Measurements from ENCODE around the gene TCL1A.

- TF ChIP-seq CTCF (IDR thresholded peaks at IDR 0.05): no peak
- TF ChIP-seq POLR2A (IDR thresholded peaks at IDR 0.05): no peak
Observed at GRCh38 chr14:95679148-95679815, 34.6 kb downstream of the TCL1A start.

Measured in sigmoid colon (tissue), 3 donors.